HG03520 (cell line): ENCODE measurements around the gene ZNF705A.
"Not testable (repeated sequence)": the region's sequence is repeated elsewhere in the genome, so short reads cannot be mapped to it uniquely, and the experiment has no call there.

Experiments
- ATAC-seq: cut with Tn5 transposase; IDR thresholded peaks from one replicate; pipeline ENCODE4 v1.9.1; 2021; ENCODE audit warnings: mild to moderate bottlenecking, moderate library complexity; ENCODE audit not compliant: unreplicated experiment

Gene ZNF705A

GRCh38 chr12:8156845-8157244, at the start of gene ZNF705A:
TSS of gene ZNF705A (plus strand) at chr12:8157015. CDS start at chr12:8172626, 15,611 bp downstream.
- ATAC-seq = no peak

- ATAC-seq = no peak
These were observed 47.9 kb upstream of the ZNF705A start for GRCh38 chr12:8108808-8109398.

DNA sequence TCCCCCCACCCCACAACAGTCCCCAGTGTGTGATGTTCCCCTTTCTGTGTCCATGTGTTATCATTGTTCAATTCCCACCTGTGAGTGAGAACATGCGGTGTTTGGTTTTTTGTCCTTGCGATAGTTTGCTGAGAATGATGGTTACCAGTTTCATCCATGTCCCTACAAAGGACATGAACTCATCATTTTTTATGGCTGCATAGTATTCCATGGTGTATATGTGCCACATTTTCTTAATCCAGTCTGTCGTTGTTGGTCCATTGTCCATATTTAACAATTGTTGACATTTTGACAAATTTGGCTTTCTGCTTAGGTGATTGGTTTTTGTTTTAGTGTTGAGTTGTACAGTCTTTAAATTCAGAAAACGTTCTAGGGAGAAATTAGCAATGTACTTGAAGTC, 43.7 kb upstream of the ZNF705A start:
- ATAC-seq = not testable (repeated sequence)

- no peak for ATAC-seq
These were observed 36.6 kb upstream of the ZNF705A start for GRCh38 chr12:8120072-8120713.

GRCh38 chr12:8123124-8123912, 33.5 kb upstream of the ZNF705A start, which contains the start of gene CLEC4A:
TSS of gene CLEC4A (plus strand) at chr12:8123617. CDS start at chr12:8123879, 262 bp downstream.
- ATAC-seq = no peak

GRCh38 chr12:8127138-8127537, 29.7 kb upstream of the ZNF705A start:
- ATAC-seq = no peak

DNA sequence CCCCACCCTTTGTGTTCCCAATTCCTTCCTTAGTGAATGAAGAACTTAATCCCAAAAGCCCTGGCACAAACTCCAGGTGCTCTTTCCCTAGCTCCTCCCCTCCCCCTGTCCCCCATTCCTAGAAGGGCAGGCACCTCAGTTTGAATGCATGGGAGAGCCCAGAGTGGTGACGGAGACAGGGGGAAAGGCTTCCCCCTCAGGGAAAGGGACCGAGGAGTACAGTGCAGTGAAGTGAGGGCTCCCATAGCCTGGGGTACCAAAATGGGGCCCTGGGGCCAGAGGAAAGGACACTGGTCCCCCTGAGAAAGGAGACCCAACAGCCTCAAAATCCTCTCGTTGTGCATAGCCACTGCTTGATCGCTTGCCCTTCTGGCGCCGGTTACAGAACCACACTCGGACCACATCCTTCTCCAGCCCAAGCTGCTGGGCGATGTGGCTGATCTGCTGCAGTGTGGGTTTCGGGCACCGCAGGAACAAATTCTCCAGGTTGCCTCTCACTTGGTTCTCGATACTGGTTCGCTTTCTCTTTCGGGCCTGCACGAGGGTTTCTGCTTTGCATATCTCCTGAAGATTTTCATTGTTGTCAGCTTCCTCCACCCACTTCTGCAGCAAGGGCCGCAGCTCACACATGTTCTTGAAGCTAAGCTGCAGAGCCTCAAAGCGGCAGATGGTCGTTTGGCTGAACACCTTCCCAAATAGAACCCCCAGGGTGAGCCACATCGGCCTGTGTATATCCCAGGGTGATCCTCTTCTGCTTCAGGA, 23.0 kb upstream of the ZNF705A start:
- not testable (repeated sequence) for ATAC-seq

GRCh38 chr12:8134398-8134930, 22.4 kb upstream of the ZNF705A start:
- not testable (repeated sequence) for ATAC-seq

- not testable (repeated sequence) for ATAC-seq
These were observed 15.2 kb upstream of the ZNF705A start for GRCh38 chr12:8141647-8142046.

- no peak for ATAC-seq
These were observed 13.6 kb upstream of the ZNF705A start for GRCh38 chr12:8143261-8143660.

DNA sequence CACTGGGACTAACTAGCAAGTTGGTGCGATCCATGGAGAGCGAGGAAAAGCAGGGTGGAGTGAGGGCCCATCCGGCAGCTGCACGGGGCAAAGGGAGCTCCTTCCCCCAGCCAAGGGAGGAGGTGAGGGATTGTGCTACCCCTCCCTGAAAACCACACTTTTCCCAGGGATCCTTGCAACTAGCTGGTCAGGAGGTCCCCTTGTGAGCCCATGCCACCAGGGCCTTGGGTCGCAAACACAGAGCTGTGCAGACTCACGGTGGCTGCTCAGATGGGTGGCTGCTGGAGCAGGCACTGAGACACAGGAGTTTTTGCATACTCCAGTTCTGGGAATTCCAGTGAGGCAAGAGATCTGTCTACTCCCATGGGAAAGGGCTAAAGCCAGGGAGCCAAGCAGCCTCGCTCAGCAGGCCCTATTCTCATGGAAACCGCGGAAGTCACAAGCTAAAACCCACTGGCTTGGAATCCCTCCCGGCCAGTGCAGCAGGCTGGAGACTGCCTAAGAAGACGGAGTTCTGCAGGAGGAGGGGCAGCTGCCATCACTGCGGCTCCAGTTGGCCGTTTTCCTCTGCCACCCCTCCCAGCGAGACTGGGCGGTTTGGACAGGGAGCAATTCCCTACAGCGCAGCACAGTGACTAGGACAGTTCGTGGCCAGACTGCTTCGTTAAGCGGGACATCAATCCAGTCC, 10.9 kb upstream of the ZNF705A start:
- ATAC-seq = no peak

DNA sequence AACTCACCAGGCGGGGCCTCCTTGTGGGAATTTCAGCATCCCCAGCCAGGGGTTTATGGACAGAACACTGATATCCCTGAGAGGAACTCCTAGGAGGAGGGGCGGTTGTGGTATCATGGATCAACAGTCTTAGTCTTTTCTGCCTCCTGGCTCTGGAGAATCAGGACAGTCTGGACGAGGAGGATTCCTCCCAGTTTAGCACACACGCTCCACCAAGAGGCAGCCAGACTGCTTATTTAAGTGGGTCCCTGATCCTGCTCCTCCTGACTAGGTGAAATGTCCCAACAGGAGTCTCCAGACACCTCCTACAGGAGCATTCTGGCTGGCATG, 10.4 kb upstream of the ZNF705A start:
- ATAC-seq = no peak

- ATAC-seq = no peak
These were observed 2.3 kb upstream of the ZNF705A start for GRCh38 chr12:8154526-8154925.

DNA sequence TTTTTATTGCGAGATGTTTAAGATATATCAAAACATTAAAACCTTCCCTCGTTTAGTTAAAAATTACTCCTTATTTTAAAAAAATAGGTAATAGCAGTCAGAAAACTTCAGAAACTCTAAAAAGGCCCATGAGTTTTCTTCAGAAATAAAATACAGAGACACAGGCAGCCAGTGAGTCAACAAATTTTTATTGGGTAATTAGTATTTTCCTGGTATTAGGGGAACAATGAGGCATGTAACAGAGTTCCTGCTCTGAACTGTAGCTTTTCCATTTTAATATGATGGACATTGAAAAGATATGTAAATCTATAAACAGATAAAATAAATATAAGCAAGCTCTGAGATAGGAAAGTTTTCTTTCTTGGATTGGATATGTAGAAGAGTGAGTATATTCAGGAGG, 399 bp upstream of the ZNF705A start:
- no peak for ATAC-seq

GRCh38 chr12:8157484-8158198, 826 bp downstream of the ZNF705A start:
- ATAC-seq = no peak

GRCh38 chr12:8172911-8173310, 16.1 kb downstream of the ZNF705A start:
- not testable (repeated sequence) for ATAC-seq

- not testable (repeated sequence) for ATAC-seq
These were observed 23.3 kb downstream of the ZNF705A start for GRCh38 chr12:8179989-8180585.

DNA sequence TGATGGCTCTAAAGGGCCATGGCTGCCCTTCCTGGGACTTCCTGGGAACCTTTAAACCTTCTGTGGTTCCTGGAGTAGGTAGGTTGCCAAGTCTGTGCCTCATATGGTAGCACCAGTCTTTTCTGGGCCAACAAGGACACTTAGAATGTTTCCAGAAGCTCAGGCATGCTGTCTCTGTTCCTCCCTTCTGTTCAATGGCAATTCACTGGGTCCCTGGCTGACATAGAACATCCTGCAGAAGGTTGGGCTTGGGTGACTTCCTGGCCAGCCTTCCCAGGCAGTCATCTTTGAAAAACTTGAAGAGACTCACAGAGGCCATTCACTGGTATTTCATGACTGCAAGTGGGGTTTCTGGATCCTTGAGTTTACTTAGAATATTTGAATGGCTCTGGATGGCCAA, 24.5 kb downstream of the ZNF705A start:
- ATAC-seq = not testable (repeated sequence)

DNA sequence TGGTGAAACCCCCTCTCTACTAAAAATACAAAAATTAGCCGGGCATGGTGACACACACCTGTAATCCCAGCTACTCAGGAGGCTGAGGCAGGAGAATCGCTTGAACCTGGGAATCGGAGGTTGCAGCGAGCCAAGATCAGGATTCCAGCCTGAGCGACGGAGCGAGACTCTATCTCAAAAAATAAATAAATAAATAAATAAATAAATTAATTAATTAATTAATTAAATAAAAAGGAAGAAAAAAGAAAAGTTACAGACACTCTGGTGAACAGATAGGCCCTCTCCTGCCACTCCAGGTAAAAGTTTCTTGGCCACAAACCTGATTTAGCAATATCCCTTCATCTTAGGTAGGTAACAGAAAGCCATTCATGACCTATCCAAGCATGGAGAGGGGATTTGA, 26.1 kb downstream of the ZNF705A start:
- not testable (repeated sequence) for ATAC-seq
